KMS-11 (cell line): ENCODE data around the gene IGFBP5.

Experiments
- H2AFZ ChIP-seq: fragments of 200-600 bp; sonication (generic); 2 replicates; pipeline ENCODE4 v1.6.1; 2016; ENCODE audit warnings: antibody characterized with exemption, mixed run types, low read depth
- H3K27ac ChIP-seq: fragments of 200-600 bp; sonication (generic); 2 replicates; pipeline ENCODE4 v1.6.1; 2016; ENCODE audit warnings: mild to moderate bottlenecking, mixed run types
- H3K27me3 ChIP-seq: fragments of 200-600 bp; sonication (generic); 2 replicates; pipeline ENCODE4 v1.6.1; 2017; ENCODE audit warnings: mild to moderate bottlenecking, low read depth, mixed run types, moderate library complexity; ENCODE audit not compliant: insufficient read depth
- H3K36me3 ChIP-seq: fragments of 200-600 bp; sonication (generic); 2 replicates; pipeline ENCODE4 v1.6.1; 2017; ENCODE audit warnings: mild to moderate bottlenecking, mixed run types; ENCODE audit not compliant: insufficient read depth
- H3K4me1 ChIP-seq: fragments of 200-600 bp; sonication (generic); 2 replicates; pipeline ENCODE4 v1.6.1; 2016; ENCODE audit warnings: mild to moderate bottlenecking, low read depth, mixed run types; ENCODE audit not compliant: poor library complexity, severe bottlenecking
- H3K4me2 ChIP-seq: fragments of 200-600 bp; sonication (generic); 2 replicates; pipeline ENCODE4 v1.7.0; 2016; ENCODE audit warnings: mild to moderate bottlenecking, mixed run types
- H3K4me3 ChIP-seq: fragments of 200-600 bp; sonication (generic); IDR thresholded peaks from 2 replicates; pipeline ENCODE4 v1.6.1; 2017; ENCODE audit warnings: low read depth, low read length, mixed read lengths; ENCODE audit not compliant: insufficient read depth
- H3K79me2 ChIP-seq: fragments of 200-600 bp; sonication (generic); 2 replicates; pipeline ENCODE4 v1.6.1; 2016; ENCODE audit warnings: low read depth, mixed run types; ENCODE audit not compliant: insufficient read depth
- H3K9ac ChIP-seq: fragments of 200-600 bp; sonication (generic); 2 replicates; pipeline ENCODE4 v1.6.1; 2016; ENCODE audit warnings: mild to moderate bottlenecking, mixed run types
- H4K20me1 ChIP-seq: fragments of 200-600 bp; sonication (generic); 2 replicates; pipeline ENCODE4 v1.6.1; 2016; ENCODE audit warnings: mild to moderate bottlenecking, mixed run types; ENCODE audit not compliant: insufficient read depth
- CTCF ChIP-seq: fragments of 200-600 bp; sonication (generic); conservative IDR thresholded peaks from 2 replicates; pipeline ENCODE4 v1.6.1; 2017; ENCODE audit warnings: low read depth, mild to moderate bottlenecking, antibody characterized with exemption, low read length, moderate library complexity, mixed read lengths

IGFBP5 gene

GRCh38 chr2:216692636-216693413, 2.5 kb downstream of the IGFBP5 start:
- TF ChIP-seq CTCF: no peak
- H3K4me2 ChIP-seq: peak overlapping the region; percentile 96
- H3K36me3 ChIP-seq: no peaks in the 10 kb centered on the region
- no peaks in the 10 kb centered on the region for H3K27me3 ChIP-seq
- peaks cover 9% of the 10 kb centered on the region for H3K4me1 ChIP-seq
- H2AFZ ChIP-seq: peak overlapping the region; percentile 96
- H3K9ac ChIP-seq: peak overlapping the region; percentile 44
- no peaks in the 10 kb centered on the region for H3K79me2 ChIP-seq
- H4K20me1 ChIP-seq: no peaks in the 10 kb centered on the region
- peak overlapping the region; percentile 52 for H3K27ac ChIP-seq
- peak overlapping the region; percentile 77 for H3K4me3 ChIP-seq

GRCh38 chr2:216690853-216691741, 4.3 kb downstream of the IGFBP5 start:
- Histone ChIP-seq H3K4me3 (no peak overlapping the region), H2AFZ (peak overlapping the region; percentile 79; the same call in 1 of the 2 replicates)

GRCh38 chr2:216690456-216690852, 4.9 kb downstream of the IGFBP5 start:
- Histone ChIP-seq H3K4me1 (peaks cover 9% of the 10 kb centered on the region), H3K9ac (no peak overlapping the region), H4K20me1 (no peaks in the 10 kb centered on the region), H3K27me3 (no peaks in the 10 kb centered on the region), H3K4me2 (peak overlapping the region; percentile 33; the same call in 1 of the 2 replicates), H2AFZ (peak overlapping the region; percentile 30; the same call in 1 of the 2 replicates), H3K27ac (no peak overlapping the region), H3K4me3 (no peak overlapping the region), H3K36me3 (no peaks in the 10 kb centered on the region), H3K79me2 (no peaks in the 10 kb centered on the region)
- no peak for TF ChIP-seq CTCF

More at GRCh38 chr2:216690853-216691741, 4.3 kb downstream of the IGFBP5 start:
- no peak for TF ChIP-seq CTCF
- H3K27ac ChIP-seq: peak overlapping the region; percentile 45
- no peaks in the 10 kb centered on the region for H3K79me2 ChIP-seq
- peak overlapping the region; percentile 24; the same call in 1 of the 2 replicates for H3K9ac ChIP-seq
- H3K27me3 ChIP-seq: no peaks in the 10 kb centered on the region
- peaks cover 9% of the 10 kb centered on the region for H3K4me1 ChIP-seq
- peak overlapping the region; percentile 96 for H3K4me2 ChIP-seq
- H3K36me3 ChIP-seq: no peaks in the 10 kb centered on the region
- no peaks in the 10 kb centered on the region for H4K20me1 ChIP-seq

- Histone ChIP-seq H3K4me2 (no peak overlapping the region), H3K9ac (no peak overlapping the region), H3K27me3 (no peaks in the 10 kb centered on the region)
Measured at GRCh38 chr2:216689397-216689796, 6.0 kb downstream of the IGFBP5 start.

More at GRCh38 chr2:216689397-216689796, 6.0 kb downstream of the IGFBP5 start:
- no peaks in the 10 kb centered on the region for H4K20me1 ChIP-seq
- no peak overlapping the region for H3K4me3 ChIP-seq
- no peak overlapping the region for H3K27ac ChIP-seq
- H3K36me3 ChIP-seq: no peaks in the 10 kb centered on the region
- H3K4me1 ChIP-seq: peaks cover 9% of the 10 kb centered on the region
- no peak for TF ChIP-seq CTCF
- H2AFZ ChIP-seq: no peak overlapping the region
- H3K79me2 ChIP-seq: no peaks in the 10 kb centered on the region
